ENCODE measurements around the gene RPUSD1. TPM values are rescaled to one million over a fixed set of nuclear protein-coding genes. Genes with fewer than 3 reads are reported as not detected.
"Not testable (repeated sequence)": the region's sequence is repeated elsewhere in the genome, so short reads cannot be mapped to it uniquely, and the experiment has no call there.

RPUSD1 gene
- total and polyA plus RNA-seq, 2 donors (not counting 1 experiment from before 2014, with no cell fraction given) = 34.7 to 46.1 TPM

DNA sequence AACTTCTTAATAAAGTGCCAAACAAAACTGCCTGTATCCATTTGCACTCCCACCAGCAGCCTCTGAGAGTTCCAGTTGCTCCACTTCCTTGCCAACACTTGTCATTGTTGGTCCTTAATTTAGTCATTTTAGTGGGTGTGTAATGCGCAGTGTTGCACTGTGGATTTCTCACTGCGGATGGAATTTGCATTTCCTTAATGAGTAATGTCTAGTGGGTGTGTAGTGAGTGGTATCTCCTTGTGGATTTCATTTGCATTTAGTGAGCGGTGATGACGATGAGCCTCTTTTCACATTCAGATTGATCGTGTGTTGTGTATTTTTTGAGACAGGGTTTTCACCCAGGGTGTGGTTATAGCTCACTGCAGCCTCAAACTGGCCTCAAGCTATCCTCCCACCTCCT lies 31.8 kb downstream of the RPUSD1 start:
- intact Hi-C loops (cut with micrococcal nuclease) = no loop called here
- POLR2A ChIA-PET = no interaction called here
- no peak overlapping the region for H3K4me3 Mint-ChIP-seq
- H3K9me3 Mint-ChIP-seq (ENCODE audit: insufficient read depth) = peaks cover 3% of the 10 kb centered on the region
- Histone ChIP-seq H3K4me1 (ENCODE audit: control insufficient read depth in 2 of 2, insufficient read depth in 2 of 2, low read length in 2 of 2) (peaks cover 4 to 6% of the 10 kb centered on the region in 2 donors), H3K79me2 (ENCODE audit: control insufficient read depth, insufficient read depth, low read length) (no peaks in the 10 kb centered on the region), H3K27ac (ENCODE audit: low read length in 2 of 2) (no peak overlapping the region), H2AFZ (ENCODE audit: insufficient read depth, low read depth, low read length, poor library complexity, severe bottlenecking) (no peak overlapping the region), H3K4me2 (replicated peaks; ENCODE audit: low read depth, low read length, poor library complexity, severe bottlenecking) (no peak overlapping the region), H3K9me3 (ENCODE audit: control extremely low read depth in 1 of 3, control insufficient read depth in 2 of 3, insufficient read depth in 1 of 3, low read length in 2 of 3) (peaks cover 0 to 4% (median 0%) of the 10 kb centered on the region in 3 donors), H3K9ac (ENCODE audit: low read length) (no peak overlapping the region), H3K4me3 (ENCODE audit: control extremely low read depth in 1 of 5, extremely low read depth in 1 of 5, insufficient read depth in 1 of 5, low read depth in 2 of 5, low read length in 4 of 5) (no peak overlapping the region), H3K27me3 (replicated peaks in 1 of 4; ENCODE audit: control extremely low read depth in 1 of 4, control insufficient read depth in 3 of 4, insufficient read depth in 4 of 4, low read length in 3 of 4) (peaks cover 0 to 2% (median 0%) of the 10 kb centered on the region in 4 experiments), H3K36me3 (replicated peaks in 1 of 2; ENCODE audit: control extremely low read depth in 1 of 2, control insufficient read depth in 1 of 2, extremely low read depth in 1 of 2, insufficient read depth in 2 of 2, low read length in 1 of 2) (no peaks in the 10 kb centered on the region), H4K20me1 (ENCODE audit: control insufficient read depth, insufficient read depth, low read length, poor library complexity, severe bottlenecking) (no peaks in the 10 kb centered on the region)
- TF ChIP-seq, protein P1, sequence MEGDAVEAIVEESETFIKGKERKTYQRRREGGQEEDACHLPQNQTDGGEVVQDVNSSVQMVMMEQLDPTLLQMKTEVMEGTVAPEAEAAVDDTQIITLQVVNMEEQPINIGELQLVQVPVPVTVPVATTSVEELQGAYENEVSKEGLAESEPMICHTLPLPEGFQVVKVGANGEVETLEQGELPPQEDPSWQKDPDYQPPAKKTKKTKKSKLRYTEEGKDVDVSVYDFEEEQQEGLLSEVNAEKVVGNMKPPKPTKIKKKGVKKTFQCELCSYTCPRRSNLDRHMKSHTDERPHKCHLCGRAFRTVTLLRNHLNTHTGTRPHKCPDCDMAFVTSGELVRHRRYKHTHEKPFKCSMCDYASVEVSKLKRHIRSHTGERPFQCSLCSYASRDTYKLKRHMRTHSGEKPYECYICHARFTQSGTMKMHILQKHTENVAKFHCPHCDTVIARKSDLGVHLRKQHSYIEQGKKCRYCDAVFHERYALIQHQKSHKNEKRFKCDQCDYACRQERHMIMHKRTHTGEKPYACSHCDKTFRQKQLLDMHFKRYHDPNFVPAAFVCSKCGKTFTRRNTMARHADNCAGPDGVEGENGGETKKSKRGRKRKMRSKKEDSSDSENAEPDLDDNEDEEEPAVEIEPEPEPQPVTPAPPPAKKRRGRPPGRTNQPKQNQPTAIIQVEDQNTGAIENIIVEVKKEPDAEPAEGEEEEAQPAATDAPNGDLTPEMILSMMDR (IDR thresholded peaks at IDR 0.05) = no peak
- TF ChIP-seq EZH2 (IDR thresholded peaks at IDR 0.05; ENCODE audit: borderline replicate concordance, insufficient read depth, low read depth, low read length, poor library complexity, severe bottlenecking) = no peak
- peaks cover 1% of the 10 kb centered on the region for H3K4me1 Mint-ChIP-seq
- WGBS (ENCODE audit: insufficient coverage) = 76% methylated on average over 2 of the region's 5 CpGs
- ATAC-seq (ENCODE audit: low read depth) (no peak), DNase-seq (no peak)
- peaks cover 14% of the 10 kb centered on the region for H3K27me3 Mint-ChIP-seq
- H3K27ac Mint-ChIP-seq = no peak overlapping the region
- CTCF ChIA-PET = no interaction called here

DNA sequence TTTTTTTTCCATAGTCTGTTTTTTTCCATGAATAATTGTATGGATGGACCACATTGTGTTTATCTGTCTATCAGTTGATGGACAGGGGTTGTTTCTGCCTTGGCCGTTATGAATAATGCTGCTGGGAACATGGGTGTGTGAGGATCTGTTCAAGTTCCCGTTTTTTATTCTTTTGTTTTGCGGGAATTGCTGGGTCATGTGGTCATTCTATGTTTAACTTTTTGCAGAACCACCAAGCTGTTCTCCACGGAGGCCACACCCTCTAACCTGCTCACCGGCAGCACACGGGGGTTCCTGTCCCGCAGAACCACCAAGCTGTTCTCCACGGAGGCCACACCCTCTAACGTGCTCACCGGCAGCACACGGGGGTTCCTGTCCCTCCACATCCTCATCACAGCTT lies 33.5 kb downstream of the RPUSD1 start:
- CTCF ChIA-PET = no interaction called here
- WGBS (ENCODE audit: insufficient coverage) = 5% methylated on average over 7 of the region's 11 CpGs
- H3K4me3 Mint-ChIP-seq = no peak overlapping the region
- no peak overlapping the region for H3K27ac Mint-ChIP-seq
- intact Hi-C loops (cut with micrococcal nuclease) = no loop called here
- Histone ChIP-seq H3K27me3 (replicated peaks in 1 of 4; ENCODE audit: control extremely low read depth in 1 of 4, control insufficient read depth in 3 of 4, insufficient read depth in 4 of 4, low read length in 3 of 4) (peaks cover 0 to 2% (median 0%) of the 10 kb centered on the region in 4 experiments), H3K9me3 (ENCODE audit: control extremely low read depth in 1 of 3, control insufficient read depth in 2 of 3, insufficient read depth in 1 of 3, low read length in 2 of 3) (peaks cover 0 to 4% (median 0%) of the 10 kb centered on the region in 3 donors), H3K79me2 (ENCODE audit: control insufficient read depth, insufficient read depth, low read length) (no peaks in the 10 kb centered on the region), H3K9ac (ENCODE audit: low read length) (no peak overlapping the region), H3K27ac (ENCODE audit: low read length in 2 of 2) (no peak overlapping the region), H2AFZ (ENCODE audit: insufficient read depth, low read depth, low read length, poor library complexity, severe bottlenecking) (no peak overlapping the region), H3K4me2 (replicated peaks; ENCODE audit: low read depth, low read length, poor library complexity, severe bottlenecking) (no peak overlapping the region), H3K4me3 (ENCODE audit: control extremely low read depth in 1 of 5, extremely low read depth in 1 of 5, insufficient read depth in 1 of 5, low read depth in 2 of 5, low read length in 4 of 5) (no peak overlapping the region), H3K36me3 (replicated peaks in 1 of 2; ENCODE audit: control extremely low read depth in 1 of 2, control insufficient read depth in 1 of 2, extremely low read depth in 1 of 2, insufficient read depth in 2 of 2, low read length in 1 of 2) (no peaks in the 10 kb centered on the region), H4K20me1 (ENCODE audit: control insufficient read depth, insufficient read depth, low read length, poor library complexity, severe bottlenecking) (no peaks in the 10 kb centered on the region), H3K4me1 (ENCODE audit: control insufficient read depth in 2 of 2, insufficient read depth in 2 of 2, low read length in 2 of 2) (peaks cover 4 to 6% of the 10 kb centered on the region in 2 donors)
- no peak for ATAC-seq (ENCODE audit: low read depth)
- TF ChIP-seq, protein P1 (IDR thresholded peaks at IDR 0.05) = no peak
- TF ChIP-seq EZH2 (IDR thresholded peaks at IDR 0.05; ENCODE audit: borderline replicate concordance, insufficient read depth, low read depth, low read length, poor library complexity, severe bottlenecking) = no peak
- H3K9me3 Mint-ChIP-seq (ENCODE audit: insufficient read depth) = peaks cover 3% of the 10 kb centered on the region
- peaks cover 11% of the 10 kb centered on the region for H3K27me3 Mint-ChIP-seq
- no peak for DNase-seq
- POLR2A ChIA-PET = interaction anchor here (0.7 kb wide), 1 partner anchor 185 kb away, joined by 3 read pairs; the partner anchor contains the start of gene PIGQ
- peaks cover 1% of the 10 kb centered on the region for H3K4me1 Mint-ChIP-seq

DNA sequence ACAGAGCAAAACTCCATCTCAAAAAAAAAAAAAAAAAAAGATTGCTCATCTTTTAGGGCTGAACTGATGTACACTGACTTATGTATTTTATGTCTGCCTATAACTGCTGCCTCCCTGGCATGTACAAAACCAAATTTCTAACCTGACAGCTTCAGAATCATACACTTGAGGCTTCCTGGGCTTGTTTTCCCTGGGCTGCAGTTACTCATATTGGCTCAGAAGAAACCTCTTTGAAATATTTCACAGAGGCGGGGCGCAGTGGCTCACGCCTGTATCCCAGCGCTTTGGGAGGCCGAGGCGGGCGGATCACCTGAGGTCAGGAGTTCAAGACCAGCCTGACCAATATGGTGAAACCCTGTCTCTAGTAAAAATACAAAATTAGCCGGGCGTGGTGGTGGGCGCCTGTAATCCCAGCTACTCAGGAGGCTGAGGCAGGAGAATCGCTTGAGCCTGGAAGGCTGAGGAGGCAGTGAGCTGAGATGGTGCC lies 34.0 kb downstream of the RPUSD1 start:
- H3K4me1 Mint-ChIP-seq; H3K9me3 ChIP-seq (ENCODE audit: control extremely low read depth in 1 of 3, control insufficient read depth in 2 of 3, insufficient read depth in 1 of 3, low read length in 2 of 3); H3K27ac Mint-ChIP-seq; H3K36me3 ChIP-seq (replicated peaks in 1 of 2; ENCODE audit: control extremely low read depth in 1 of 2, control insufficient read depth in 1 of 2, extremely low read depth in 1 of 2, insufficient read depth in 2 of 2, low read length in 1 of 2); intact Hi-C loops (cut with micrococcal nuclease); H3K9ac ChIP-seq (ENCODE audit: low read length); CTCF ChIA-PET; H3K4me1 ChIP-seq (ENCODE audit: control insufficient read depth in 2 of 2, insufficient read depth in 2 of 2, low read length in 2 of 2); ATAC-seq (ENCODE audit: low read depth); H4K20me1 ChIP-seq (ENCODE audit: control insufficient read depth, insufficient read depth, low read length, poor library complexity, severe bottlenecking); H3K4me3 Mint-ChIP-seq; H3K4me2 ChIP-seq (replicated peaks; ENCODE audit: low read depth, low read length, poor library complexity, severe bottlenecking); H3K9me3 Mint-ChIP-seq (ENCODE audit: insufficient read depth); H3K4me3 ChIP-seq (ENCODE audit: control extremely low read depth in 1 of 5, extremely low read depth in 1 of 5, insufficient read depth in 1 of 5, low read depth in 2 of 5, low read length in 4 of 5); H3K27me3 ChIP-seq (replicated peaks in 1 of 4; ENCODE audit: control extremely low read depth in 1 of 4, control insufficient read depth in 3 of 4, insufficient read depth in 4 of 4, low read length in 3 of 4); DNase-seq; H3K27ac ChIP-seq (ENCODE audit: low read length in 2 of 2); H3K79me2 ChIP-seq (ENCODE audit: control insufficient read depth, insufficient read depth, low read length); H2AFZ ChIP-seq (ENCODE audit: insufficient read depth, low read depth, low read length, poor library complexity, severe bottlenecking): not testable (repeated sequence)
- POLR2A ChIA-PET = interaction anchor here (0.7 kb wide), 1 partner anchor 184 kb away, joined by 3 read pairs; the partner anchor contains the start of gene PIGQ
- 97% methylated on average over 11 of the region's 11 CpGs for WGBS (ENCODE audit: insufficient coverage)
- peaks cover 11% of the 10 kb centered on the region for H3K27me3 Mint-ChIP-seq
